Measurements from ENCODE around the gene DOCK4.

DNA sequence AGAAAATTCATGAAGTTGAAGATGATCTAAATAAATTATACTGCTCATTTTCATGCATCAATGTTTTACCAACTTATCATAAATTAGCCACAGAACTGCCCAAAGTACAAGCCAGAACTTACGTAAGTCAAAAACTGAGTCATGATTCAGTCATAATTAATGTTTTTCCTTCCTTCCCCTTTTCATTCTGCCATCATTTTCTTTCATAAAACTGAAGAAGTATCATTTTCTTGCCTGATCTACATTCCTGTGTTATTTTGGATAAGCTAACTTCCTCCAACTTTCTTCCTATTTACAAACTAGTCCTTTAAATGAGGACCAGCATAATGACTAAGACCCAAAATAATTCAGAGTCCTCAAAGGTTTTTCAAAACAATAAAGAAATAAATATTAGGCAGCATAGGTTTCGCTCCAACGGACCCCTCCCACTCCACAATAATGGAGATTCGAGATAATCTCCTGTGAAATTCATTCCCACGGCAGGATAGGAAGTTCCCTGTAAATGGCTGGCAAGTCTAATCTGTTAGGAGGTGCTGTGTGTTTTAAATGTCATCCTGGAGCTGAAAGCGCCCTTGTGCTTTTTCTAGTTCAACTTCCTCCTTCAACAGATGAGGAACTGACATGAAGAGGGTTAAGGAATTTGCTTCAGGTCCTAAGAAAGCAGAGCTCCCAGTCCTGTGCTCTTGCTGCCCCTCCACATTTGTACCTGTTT is 218.9 kb downstream of the DOCK4 start:
- TF ChIP-seq POLR2A (IDR thresholded peaks at IDR 0.05), result no peak
- TF ChIP-seq, protein P1, sequence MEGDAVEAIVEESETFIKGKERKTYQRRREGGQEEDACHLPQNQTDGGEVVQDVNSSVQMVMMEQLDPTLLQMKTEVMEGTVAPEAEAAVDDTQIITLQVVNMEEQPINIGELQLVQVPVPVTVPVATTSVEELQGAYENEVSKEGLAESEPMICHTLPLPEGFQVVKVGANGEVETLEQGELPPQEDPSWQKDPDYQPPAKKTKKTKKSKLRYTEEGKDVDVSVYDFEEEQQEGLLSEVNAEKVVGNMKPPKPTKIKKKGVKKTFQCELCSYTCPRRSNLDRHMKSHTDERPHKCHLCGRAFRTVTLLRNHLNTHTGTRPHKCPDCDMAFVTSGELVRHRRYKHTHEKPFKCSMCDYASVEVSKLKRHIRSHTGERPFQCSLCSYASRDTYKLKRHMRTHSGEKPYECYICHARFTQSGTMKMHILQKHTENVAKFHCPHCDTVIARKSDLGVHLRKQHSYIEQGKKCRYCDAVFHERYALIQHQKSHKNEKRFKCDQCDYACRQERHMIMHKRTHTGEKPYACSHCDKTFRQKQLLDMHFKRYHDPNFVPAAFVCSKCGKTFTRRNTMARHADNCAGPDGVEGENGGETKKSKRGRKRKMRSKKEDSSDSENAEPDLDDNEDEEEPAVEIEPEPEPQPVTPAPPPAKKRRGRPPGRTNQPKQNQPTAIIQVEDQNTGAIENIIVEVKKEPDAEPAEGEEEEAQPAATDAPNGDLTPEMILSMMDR (IDR thresholded peaks at IDR 0.05), result no peak
